GM12801 (cell line): Measurements from ENCODE around the gene TBL1X.

Experiments used
- TF ChIP-seq, protein P1 (sequence below): IDR thresholded peaks from one replicate; pipeline ENCODE4 v1.5.1; 2011; ENCODE audit warnings: control low read depth; ENCODE audit not compliant: insufficient read length; ENCODE audit errors: extremely low read depth

TBL1X gene

GRCh38 chrX:9560219-9560618 lies 95.4 kb downstream of the TBL1X start:
- TF ChIP-seq, protein P1, sequence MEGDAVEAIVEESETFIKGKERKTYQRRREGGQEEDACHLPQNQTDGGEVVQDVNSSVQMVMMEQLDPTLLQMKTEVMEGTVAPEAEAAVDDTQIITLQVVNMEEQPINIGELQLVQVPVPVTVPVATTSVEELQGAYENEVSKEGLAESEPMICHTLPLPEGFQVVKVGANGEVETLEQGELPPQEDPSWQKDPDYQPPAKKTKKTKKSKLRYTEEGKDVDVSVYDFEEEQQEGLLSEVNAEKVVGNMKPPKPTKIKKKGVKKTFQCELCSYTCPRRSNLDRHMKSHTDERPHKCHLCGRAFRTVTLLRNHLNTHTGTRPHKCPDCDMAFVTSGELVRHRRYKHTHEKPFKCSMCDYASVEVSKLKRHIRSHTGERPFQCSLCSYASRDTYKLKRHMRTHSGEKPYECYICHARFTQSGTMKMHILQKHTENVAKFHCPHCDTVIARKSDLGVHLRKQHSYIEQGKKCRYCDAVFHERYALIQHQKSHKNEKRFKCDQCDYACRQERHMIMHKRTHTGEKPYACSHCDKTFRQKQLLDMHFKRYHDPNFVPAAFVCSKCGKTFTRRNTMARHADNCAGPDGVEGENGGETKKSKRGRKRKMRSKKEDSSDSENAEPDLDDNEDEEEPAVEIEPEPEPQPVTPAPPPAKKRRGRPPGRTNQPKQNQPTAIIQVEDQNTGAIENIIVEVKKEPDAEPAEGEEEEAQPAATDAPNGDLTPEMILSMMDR = no peak

GRCh38 chrX:9561199-9561598 lies 96.3 kb downstream of the TBL1X start:
- TF ChIP-seq, protein P1 = no peak

- TF ChIP-seq, protein P1 = no peak
These were observed 98.0 kb downstream of the TBL1X start for GRCh38 chrX:9562851-9563250.

- TF ChIP-seq, protein P1 = no peak
These were observed 101.3 kb downstream of the TBL1X start for GRCh38 chrX:9566150-9566621.

DNA sequence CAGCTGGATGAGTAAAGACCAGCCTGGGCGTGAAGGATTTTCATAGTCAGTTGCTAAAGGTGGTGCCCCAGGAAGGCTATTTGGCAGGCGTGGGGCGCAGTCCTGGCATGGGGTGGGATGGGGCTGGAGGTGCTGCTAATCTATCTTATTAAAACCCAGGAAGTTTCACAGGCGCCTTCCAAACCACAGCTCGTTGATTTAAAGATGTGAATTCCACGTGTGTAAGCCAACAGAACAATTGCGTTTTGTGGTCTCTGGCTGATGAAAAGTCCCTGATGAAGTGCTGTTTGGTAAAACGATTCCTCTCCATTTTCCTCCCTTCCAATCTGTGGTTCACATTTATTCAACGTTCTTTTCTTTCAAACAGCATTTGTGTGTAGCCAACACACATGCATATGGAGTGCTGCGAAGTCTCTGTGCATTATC lies 105.0 kb downstream of the TBL1X start:
- TF ChIP-seq, protein P1 = no peak

GRCh38 chrX:9573282-9574106 lies 108.6 kb downstream of the TBL1X start:
- TF ChIP-seq, protein P1 = no peak

DNA sequence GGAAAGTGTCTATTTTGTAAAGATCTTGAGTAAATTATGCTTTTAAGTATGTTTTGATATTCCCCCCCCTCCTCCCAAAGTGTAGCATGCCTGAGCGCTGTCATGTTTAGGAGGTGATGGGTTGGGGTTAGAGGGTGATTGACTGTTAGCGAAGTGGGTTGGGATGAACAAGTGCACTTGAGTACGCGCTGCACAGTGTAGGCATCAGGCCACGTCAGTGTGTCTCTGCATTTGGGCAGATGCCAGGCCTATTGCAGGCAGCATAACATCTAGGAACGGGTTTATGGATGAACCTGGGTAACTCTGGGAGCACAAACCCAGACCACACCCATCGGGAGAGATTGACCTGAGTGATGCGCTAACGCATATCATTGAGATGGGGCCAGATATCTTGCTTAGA lies 111.2 kb downstream of the TBL1X start:
- TF ChIP-seq, protein P1 = no peak
